T-helper 2 cell treated with Interferon-gamma antibody and Interleukin-4, amounts not matched to agents 100 ng/mL and 5 ng/mL, for 36 hours (primary cell): ENCODE data around the gene NR2F1. TPM values are rescaled to one million over a fixed set of nuclear protein-coding genes. Genes with fewer than 3 reads are reported as not detected.

Experiments
- intact Hi-C: fragments of 100-400 bp; cut with micrococcal nuclease; formaldehyde crosslinking; loops from one replicate; pipeline ENCODE4 v1.15.1; 2023
- total RNA-seq: library from RNA; stranded (reverse); gene quantifications from 2 replicates; pipeline ENCODE4 v1.2.3, GENCODE V29; 2022

The NR2F1 gene
- total RNA-seq, 1 donor from 2014 or later, result not detected

DNA sequence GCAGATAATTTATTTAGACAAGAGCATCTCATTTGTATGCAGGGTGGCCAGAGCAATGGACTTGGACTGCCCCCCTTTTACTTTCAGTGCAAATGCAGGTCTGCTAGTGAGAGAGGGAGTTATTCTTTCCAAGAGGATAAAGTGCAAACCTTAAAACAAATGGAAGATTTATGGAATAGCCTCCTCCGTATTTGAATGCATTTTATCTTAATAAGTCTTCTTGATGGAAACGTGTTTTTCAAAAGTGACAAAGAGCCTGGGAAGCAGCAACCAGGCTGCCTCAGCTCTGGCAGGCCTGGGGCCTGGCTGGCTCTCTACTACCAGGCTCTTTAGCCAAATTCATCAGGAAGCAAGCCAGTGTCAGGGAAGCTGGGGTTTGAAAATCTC lies 6.8 kb downstream of the NR2F1 start:
- intact Hi-C loops, result no loop called here

DNA sequence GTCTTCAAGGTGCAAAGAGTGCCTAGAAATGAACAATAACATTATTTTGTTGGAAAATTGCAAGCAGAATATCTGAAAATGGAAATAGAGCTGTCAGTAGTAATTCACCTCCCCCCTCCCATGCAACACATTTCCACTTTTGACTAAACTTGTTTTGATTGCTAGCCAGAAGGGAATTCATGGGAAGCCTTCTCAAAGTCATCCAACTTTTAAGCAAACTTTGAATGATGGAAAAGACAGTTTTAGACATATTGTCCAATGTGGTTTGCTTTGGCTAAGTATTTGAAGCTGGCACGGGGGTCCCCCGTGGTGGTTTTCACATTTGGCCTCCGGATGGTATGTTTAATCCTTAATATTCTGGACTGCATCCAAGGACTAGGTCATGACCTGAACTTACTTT lies 7.5 kb downstream of the NR2F1 start:
- intact Hi-C loops, result no loop called here

- intact Hi-C loops, result no loop called here
Observed at GRCh38 chr5:93591323-93591945, 8.4 kb downstream of the NR2F1 start.

- intact Hi-C loops, result no loop called here
Observed at GRCh38 chr5:93592883-93593282, 9.9 kb downstream of the NR2F1 start.

DNA sequence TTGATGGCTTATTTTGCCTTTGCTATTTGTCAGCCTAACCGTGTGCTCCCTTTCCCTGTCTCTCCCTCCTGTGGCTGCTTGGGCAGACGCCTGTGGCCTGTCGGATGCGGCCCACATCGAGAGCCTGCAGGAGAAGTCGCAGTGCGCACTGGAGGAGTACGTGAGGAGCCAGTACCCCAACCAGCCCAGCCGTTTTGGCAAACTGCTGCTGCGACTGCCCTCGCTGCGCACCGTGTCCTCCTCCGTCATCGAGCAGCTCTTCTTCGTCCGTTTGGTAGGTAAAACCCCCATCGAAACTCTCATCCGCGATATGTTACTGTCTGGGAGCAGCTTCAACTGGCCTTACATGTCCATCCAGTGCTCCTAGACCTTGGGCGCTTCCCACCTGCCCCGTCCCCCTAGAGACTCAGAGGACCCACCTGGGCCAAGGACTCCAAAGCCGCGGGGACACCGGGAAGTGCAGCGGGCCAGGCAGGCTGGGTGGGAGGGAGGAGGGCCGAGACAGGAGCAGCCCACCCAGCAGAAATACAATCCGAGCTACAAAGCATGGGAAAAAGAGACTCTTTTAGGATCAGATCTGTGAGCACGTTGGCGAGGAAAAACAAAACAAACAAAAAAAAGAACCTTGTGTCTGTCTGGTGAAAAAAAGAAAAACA lies 10.6 kb downstream of the NR2F1 start:
- intact Hi-C loops, result no loop called here

DNA sequence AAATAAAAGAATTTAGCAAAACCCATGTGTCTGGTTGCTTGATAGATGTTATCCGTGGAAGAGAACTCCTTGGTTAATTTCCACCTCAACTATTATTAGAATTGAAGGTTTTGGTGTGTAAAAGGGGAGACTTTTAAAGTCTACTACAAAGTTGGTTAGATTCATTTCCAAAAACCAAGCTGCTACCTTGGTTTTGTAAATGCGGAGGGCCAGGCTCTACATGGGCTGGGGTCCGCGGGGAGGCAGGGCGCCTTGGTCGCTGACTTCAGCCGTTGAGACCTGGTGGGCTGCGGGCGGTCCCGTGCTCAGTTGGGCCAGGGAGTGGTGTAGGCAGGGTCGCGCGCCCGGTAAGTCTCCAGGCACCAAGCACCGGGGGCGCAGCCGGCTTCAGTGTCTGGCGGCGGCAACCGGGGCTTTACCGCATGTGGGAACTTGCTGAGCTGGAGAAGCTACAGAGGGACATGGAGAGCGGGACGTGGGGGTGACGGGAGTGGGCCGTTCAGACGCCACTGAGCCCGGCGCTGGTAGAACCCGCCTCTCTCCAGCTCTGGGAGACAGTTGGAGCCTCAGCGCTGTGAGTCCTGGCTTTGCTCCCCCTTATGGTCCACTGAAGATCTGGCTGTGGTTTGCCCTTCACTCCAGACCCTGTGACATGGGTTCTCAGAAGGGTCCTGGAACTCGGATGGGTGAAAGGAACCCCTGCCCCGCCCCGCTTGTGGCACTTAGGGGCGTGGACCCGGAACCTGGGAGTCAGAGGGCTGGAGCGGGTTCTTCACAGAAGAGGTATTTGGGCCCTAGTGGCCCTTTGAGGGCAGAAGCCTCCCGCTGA lies 11.8 kb downstream of the NR2F1 start:
- intact Hi-C loops, result no loop called here

DNA sequence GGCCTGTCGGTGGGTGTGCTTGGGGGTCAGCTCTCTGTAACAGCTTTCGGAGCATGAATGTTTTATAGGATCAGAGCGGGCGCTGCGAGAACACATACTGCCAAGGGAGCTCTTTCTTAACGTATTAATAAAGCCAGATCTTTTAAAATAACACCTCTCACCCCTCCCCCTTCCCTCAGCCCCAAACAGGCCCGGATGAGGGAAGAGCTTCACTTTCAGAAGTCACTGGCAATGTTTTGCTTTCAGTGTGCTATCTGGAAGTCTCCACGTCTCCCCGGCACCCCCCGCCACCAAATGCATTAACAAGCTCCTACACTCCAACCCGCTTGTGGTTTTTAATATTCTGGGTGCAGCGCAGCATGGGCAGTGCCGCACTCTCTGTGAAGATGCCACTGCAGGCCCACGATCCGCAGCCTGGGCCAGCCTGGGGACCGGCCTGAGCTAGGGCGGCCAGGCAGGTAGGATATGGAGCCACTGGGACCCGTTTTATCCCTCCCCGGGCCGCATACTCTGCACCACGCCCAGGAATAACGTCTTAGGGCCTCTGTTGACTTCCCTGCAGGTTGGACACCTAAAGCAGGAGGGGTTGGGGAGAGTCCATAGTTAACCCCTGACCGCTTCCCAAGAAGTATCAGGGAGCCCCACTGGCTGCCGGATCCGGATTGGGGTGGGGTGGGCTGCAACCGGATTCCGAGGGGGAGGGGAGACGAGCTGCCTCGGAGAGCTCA lies 12.6 kb downstream of the NR2F1 start:
- intact Hi-C loops, result no loop called here

GRCh38 chr5:93596310-93596675 lies 13.3 kb downstream of the NR2F1 start:
- intact Hi-C loops, result no loop called here

GRCh38 chr5:93596676-93597490 lies 13.9 kb downstream of the NR2F1 start:
- intact Hi-C loops, result no loop called here

DNA sequence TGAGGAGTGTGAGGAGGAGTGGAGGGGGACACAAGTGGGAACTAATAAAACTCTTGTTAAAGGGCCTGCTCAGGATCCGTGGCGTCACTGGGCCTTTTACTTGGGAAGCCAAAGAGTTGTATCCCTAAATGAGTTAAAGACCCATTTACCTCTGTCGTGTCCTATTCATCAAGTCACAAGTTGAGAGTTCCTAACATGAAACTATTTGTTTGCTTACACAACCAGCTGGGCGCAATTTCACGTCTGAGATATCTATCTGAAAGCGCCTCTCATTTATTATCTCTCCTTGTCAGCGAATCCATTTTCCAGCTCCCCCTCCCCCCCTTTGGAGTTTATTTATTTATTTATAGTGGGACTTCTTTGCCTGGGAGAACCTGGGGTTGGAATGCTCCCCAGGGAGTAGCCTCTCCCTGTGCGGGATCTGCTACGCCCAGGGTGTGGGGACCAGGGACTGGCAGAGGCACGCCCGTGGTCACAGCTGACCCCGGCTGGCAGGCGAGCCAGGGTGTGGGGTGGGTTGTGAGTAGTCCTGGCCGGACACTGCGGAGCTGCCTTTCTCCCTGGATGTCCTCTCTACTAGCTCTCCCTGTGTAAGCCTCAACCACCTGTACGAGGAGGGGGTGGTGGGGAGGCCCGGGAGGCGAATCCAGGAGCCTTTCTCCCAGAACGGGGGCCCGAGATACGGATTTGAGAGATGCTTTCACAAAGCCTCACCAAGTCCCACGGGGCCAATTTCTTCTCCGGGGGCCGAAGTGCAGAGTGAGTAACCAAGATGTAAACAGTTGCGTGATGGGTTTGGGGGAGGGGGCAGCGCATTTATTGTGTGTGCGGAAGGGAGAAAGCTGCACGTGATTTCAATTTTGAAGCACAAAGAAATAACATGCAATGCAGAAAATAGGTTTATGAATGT lies 15.3 kb downstream of the NR2F1 start:
- intact Hi-C loops, result no loop called here

DNA sequence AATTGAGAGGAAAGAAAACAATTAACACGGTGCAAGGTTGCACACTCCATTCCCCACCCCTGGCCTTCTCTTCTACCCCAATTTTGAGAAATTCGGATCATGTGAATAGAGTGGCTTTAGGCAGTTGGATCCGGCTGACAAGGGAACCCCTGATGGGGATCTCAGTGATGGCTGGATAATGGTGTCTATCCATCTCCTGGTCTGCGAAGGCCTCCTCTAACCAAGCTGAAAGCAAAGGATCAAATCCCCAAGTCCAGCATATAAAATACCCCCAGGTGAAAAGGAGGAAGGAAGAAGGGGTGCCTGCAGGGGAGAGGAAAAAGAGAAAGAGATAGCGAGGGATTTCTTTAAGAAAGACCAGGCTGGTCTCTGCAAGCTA lies 16.0 kb downstream of the NR2F1 start:
- intact Hi-C loops, result no loop called here

DNA sequence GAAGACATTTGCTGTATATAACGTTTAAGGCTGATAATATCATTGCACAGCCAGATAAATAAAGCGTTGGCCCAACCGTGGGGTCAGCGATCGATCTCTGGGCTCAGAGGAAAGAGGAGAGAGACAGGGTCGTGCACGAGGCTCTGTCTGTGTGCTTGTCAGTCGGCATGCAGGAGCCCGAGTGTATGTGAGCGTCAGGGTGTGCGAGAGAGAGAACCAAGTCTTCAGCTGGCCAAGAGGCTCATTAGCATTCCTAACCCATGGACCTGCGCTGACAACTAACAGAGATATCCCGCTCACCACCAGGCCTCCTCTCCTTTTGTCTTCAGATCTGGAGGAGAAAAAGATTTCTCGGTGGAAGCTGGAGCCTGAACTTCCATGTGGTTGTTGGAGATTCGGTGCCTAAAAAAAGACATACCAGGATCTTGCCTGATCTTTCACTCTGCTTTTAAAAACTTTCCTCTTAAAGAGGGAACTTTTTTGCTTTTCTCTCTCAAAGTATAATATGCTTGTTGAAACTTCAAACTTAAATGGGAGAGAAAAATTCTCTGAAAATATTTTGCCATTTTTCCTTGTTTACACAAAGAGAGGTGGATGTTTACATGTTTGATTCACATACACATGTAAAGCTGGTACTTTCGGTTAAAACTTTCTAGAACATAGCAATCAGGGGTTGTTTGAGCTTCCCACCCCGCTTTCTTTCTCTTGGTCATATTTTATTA lies 16.5 kb downstream of the NR2F1 start:
- intact Hi-C loops, result loop anchor here (2.0 kb wide), 1 partner anchor 29 kb away; no protein-coding TSS in a partner anchor

GRCh38 chr5:93600409-93601070 lies 17.5 kb downstream of the NR2F1 start:
- intact Hi-C loops, result loop anchor here (2.0 kb wide), 1 partner anchor 30 kb away; no protein-coding TSS in a partner anchor

GRCh38 chr5:93601071-93601801 lies 18.2 kb downstream of the NR2F1 start:
- intact Hi-C loops, result loop anchor here (2.0 kb wide), 1 partner anchor 30 kb away; no protein-coding TSS in a partner anchor

GRCh38 chr5:93601802-93602155 lies 18.8 kb downstream of the NR2F1 start:
- intact Hi-C loops, result loop anchor here (2.0 kb wide), 1 partner anchor 31 kb away; no protein-coding TSS in a partner anchor

DNA sequence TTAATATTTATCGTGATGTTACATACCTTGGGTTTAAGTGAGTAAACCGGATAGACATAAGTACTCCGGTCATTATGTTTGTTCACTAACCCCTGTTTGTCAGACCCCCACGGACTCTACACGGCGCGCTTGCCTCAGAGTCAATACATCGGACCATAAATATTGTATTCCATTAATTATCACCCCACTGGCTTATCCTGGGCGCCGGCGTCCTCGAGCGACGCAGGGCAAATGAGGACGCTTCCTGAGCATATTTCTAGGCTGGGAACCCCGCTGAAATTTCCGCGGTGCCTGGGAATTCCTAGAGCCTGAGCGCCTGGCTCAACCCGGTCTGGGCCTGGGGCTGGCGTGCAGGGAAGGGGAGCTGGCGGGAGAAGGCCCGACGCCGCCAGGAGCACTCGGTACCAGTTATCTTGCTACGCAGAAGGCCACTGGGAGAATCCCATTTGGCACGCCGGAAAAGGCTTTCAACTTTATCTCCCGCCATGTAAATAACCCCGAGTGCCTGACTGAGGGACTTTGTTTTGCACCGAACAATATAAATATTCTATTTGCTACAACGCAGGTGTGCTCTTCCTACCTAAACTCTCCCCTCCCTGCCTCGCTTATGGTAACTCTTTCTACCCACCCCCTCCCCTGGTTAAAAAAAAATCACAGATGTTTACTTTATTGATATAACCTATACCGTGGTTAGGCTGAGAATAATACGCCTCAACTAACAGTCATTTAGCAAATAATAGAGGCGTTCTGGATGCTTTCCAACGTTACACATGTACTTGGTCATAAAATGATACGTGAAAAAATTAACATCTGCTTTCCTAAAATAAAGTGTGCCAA lies 19.4 kb downstream of the NR2F1 start:
- intact Hi-C loops, result no loop called here
